HL-60 (cell line): ENCODE measurements around the gene COLEC12.

ENCODE experiments used
- CTCF ChIP-seq: IDR thresholded peaks from one replicate; pipeline ENCODE4 v1.5.1; 2011; ENCODE audit warnings: low read length, control low read depth, inconsistent platforms; ENCODE audit not compliant: insufficient read depth
- GABPA ChIP-seq: IDR thresholded peaks from 2 replicates; pipeline ENCODE4 v1.6.1; 2012; ENCODE audit warnings: low read depth
- POLR2AphosphoS5 ChIP-seq: IDR thresholded peaks from 2 replicates; pipeline ENCODE4 v1.6.1; 2012; ENCODE audit warnings: low read depth
- REST ChIP-seq: IDR thresholded peaks from 2 replicates; pipeline ENCODE4 v1.6.1; 2012; ENCODE audit warnings: low read depth; ENCODE audit not compliant: insufficient replicate concordance

GRCh38 chr18:317618-318017 lies 182.9 kb downstream of the COLEC12 start:
- no peak for TF ChIP-seq CTCF
- TF ChIP-seq GABPA = no peak
- no peak for TF ChIP-seq POLR2AphosphoS5
- no peak for TF ChIP-seq REST
